KG1 (cell line): ENCODE measurements around the gene SPEM3.

ENCODE experiments used
- DNase-seq: peaks from one replicate; lab custom pipeline; 2025; lab: John Stamatoyannopoulos, UW

SPEM3 gene

DNA sequence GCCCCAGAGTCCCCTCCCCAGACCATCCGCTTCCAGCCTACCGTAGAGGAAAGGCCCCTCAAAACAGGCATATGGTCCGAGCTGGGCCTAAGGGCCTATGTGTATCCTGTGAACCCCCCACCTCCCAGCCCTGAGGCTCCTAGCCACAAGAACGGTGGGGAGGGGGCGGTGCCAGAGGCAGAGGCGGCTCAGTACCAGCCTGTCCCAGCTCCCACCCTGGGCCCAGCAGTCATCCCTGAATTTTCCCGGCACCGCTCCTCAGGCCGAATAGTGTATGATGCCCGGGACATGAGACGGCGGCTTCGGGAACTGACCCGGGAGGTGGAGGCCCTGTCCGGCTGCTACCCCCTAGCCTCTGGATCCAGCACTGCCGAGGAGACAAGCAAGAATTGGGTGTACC is 7.5 kb upstream of the SPEM3 start:
- no peak for DNase-seq

DNA sequence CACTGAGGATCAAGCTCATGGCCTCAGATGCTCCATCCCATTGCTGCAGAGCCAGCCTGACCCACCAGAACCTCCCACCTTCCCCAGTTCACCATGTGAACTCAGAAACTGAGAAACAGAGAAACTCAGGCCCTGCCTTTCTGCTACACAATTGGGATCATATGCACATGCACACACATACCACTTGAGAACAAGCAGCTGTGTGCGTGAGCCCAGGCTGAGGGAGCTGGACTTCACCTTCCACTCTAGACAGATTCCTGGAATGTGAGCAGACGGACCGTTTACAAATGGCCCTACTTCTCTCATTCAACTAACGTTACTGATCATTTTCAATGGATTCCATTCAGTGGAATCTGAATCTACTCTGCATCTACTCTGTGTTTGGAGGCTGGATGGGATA is 5.0 kb upstream of the SPEM3 start:
- DNase-seq = no peak

GRCh38 chr17:7425316-7425715 is 3.3 kb upstream of the SPEM3 start, which contains the start of gene SPEM2:
Gene SPEM2, plus strand, starts transcription at chr17:7425616. Its CDS starts 73 bp downstream, at chr17:7425689.
- no peak for DNase-seq

GRCh38 chr17:7425756-7426155 is 2.9 kb upstream of the SPEM3 start:
- DNase-seq = no peak

GRCh38 chr17:7426203-7426863 is 2.3 kb upstream of the SPEM3 start:
- no peak for DNase-seq

GRCh38 chr17:7426896-7427489 is 1.7 kb upstream of the SPEM3 start:
- DNase-seq = no peak

GRCh38 chr17:7427549-7427948 is 1.1 kb upstream of the SPEM3 start:
- DNase-seq = no peak

DNA sequence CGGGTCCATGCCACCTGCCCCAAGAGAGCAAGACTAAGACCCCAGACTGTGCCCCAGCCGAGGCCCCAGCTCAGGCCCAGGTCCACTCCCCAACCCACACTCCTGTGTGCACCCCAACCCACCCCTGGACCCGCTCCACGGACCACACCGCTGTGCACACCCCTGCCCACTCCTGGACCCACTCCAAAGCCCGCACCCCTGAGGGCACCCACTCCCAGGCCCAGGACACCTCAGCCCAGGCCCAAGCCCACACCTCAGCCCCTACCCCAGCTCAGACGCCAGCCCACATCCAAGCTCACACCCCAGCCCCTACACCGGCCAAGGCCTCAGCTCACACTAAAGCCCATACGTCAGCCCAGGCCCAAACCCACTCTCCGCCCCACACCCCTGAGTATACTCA is 1.1 kb downstream of the SPEM3 start:
- DNase-seq = no peak

DNA sequence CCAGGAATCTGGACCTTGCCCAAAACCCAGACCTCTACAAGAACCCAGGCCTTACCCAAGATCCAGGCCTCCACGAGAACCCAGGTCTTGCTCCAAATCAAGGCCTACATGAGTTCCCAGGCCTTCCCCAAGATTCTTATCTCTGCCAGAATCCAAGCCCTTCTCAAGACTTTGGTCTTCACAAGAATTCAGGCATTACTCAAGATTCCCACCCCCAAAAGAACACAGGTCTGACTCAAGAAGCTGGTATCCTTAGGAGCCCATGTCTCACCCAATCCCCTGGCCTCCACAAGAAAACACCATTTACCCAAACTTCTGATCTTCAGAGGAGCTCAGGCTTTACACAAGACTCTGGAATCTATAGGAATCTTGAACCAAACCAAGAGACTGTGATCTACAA is 2.6 kb downstream of the SPEM3 start:
- no peak for DNase-seq

GRCh38 chr17:7432296-7432695 is 3.6 kb downstream of the SPEM3 start:
- no peak for DNase-seq

GRCh38 chr17:7435676-7436555 is 7.3 kb downstream of the SPEM3 start:
- no peak for DNase-seq

DNA sequence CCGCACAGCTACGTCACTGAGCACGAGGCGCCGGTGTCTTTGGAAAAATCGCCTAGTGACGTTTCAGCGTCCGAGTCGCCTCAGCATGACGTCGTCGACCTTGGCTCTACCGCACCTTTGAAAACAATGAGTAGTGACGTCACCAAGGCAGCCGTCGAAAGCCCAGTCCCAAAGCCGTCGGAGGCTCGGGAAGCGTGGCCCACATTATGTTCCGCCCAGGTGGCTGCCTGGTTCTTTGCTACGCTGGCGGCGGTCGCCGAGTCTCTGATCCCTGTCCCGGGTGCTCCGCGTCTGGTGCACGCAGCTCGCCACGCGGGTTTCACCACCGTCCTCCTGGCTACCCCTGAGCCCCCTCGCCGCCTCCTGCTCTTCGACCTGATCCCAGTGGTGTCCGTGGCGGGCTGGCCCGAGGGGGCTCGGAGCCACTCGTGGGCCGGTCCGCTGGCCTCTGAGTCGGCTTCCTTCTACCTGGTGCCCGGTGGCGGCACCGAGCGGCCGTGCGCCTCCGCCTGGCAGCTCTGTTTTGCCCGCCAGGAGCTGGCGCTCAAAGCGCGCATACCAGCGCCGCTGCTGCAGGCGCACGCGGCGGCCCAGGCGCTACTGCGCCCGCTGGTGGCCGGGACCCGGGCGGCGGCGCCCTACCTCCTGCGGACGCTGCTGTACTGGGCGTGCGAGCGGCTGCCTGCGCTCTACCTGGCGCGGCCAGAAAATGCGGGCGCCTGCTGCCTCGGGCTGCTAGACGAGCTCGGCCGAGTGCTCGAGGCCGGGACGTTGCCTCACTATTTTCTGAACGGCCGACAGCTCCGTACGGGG is 8.1 kb downstream of the SPEM3 start:
- no peak for DNase-seq

GRCh38 chr17:7437369-7437863 is 8.8 kb downstream of the SPEM3 start:
- no peak for DNase-seq

GRCh38 chr17:7437950-7438614 is 9.4 kb downstream of the SPEM3 start:
- DNase-seq = no peak

DNA sequence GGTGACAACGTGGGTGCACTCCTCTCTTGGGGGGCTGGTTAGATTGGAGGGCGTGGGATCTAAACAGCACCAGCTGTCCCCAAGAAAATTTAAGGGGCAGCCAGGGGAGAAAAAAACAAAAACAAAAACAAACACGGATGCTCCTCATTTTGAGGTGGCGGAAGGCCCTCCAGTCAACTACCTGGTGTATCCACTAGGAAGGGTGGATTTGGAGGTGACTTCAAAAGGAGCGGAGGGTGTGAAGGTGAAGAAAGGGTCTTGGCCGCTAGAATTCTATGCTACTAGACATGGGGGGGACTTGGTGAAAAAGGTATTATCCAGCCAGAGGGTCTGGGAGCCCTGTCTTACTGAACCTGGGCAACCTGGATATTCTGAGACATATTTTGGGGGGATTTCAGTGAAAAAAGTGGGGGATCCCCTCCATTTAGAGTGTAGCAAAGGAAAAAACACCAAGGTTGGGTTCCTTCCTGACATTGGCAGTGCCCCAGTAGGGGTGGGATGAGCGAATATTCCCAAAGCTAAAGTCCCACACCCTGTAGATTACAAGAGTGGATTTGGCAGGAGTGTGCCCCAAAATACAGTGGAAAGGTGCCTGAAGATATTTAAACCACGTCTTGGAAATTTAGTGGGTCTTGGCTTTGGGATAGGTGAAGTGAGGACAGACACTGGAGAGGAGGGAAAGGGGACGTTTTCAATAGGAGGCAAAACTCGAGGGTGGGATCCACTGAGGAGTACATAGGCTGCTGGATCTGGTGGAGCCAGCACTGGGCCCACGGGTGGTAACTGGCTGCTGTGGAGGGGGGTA is 10.2 kb downstream of the SPEM3 start:
- no peak for DNase-seq

GRCh38 chr17:7439462-7440112 is 10.9 kb downstream of the SPEM3 start, which contains the start of gene FGF11:
Gene FGF11, plus strand, starts transcription at chr17:7439512. Its CDS starts 109 bp downstream, at chr17:7439621.
- DNase-seq = no peak

DNA sequence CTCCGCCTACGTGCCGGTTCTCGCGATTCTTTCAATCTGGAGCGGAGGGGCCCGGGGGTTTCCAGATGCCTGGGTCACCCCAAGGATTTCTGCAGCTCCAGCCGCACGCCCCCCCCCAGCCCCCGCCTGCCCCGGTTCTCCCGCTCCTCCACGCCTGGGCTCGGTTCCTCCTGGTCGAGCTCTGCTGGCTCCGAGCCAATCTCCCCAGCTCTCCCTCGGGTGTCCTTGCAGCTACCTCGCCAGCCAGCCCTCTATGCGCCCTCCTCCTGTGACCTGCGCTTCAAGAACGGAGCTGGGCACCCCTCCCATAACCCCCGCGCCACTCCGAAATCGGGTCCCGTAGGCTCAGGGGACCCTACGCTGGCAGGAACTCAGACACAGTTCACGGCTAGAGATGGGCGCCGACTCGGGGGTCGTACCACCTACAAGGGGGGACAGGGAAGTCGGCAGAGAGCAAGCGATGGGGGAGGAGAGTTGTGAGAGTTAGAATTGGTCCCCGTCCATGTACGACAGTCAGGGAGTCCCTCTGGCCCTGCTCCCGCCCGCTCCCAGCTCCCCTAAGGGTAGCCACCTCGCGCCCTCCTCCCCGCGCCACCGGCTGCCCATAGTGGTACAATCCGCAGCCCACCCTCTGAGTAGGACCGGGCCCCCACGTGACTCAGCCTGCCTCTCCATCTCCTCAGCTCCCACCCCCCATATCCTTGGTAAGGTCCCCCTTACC is 11.6 kb downstream of the SPEM3 start:
- no peak for DNase-seq

- DNase-seq = no peak
These were observed 12.2 kb downstream of the SPEM3 start for GRCh38 chr17:7440834-7441195.

DNA sequence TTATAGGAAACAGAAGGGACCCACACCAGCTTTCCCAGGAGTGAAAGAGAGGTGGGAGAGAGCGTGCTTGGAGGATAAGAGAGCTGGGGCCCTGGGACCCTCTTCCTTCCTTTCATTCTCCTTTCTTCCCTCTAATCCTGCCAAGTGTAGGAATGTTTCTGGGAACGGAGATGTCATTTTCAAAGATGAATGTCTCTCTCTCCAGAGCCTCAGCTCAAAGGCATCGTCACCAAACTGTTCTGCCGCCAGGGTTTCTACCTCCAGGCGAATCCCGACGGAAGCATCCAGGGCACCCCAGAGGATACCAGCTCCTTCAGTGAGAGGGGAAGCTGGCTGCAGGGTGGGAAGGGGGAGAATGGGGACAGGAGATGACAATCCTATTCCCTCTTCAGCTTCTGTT is 12.6 kb downstream of the SPEM3 start:
- no peak for DNase-seq
